Measurements from ENCODE around the gene YAE1. TPM values are rescaled to one million over a fixed set of nuclear protein-coding genes. Genes with fewer than 3 reads are reported as not detected.

The YAE1 gene
- total and polyA plus RNA-seq, 2 donors (not counting 1 experiment from before 2014, with no cell fraction given): 5.9 to 20.0 TPM

DNA sequence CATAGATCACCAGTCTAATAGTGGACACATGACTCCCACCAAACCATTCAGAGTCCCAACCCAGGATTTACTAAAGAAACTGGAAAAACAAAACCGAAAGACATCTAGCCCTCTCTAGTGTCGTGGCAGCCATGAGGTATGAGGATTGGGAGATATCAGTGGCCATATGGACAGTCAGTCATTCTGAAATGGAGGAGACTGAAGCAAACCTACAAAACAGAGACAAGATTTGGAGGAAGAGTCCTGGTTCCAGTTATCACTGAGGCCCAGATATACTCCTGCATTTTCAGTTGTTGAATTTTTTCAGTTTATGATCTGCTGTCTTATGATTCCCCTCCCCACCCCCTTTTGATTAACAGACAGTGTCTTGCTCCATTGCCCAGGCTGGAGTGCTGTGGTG is 48.1 kb downstream of the YAE1 start:
- Histone ChIP-seq H3K9ac (ENCODE audit: low read length) (no peak overlapping the region), H2AFZ (ENCODE audit: insufficient read depth, low read depth, low read length, poor library complexity, severe bottlenecking) (no peak overlapping the region), H4K20me1 (ENCODE audit: control insufficient read depth, insufficient read depth, low read length, poor library complexity, severe bottlenecking) (no peaks in the 10 kb centered on the region), H3K79me2 (ENCODE audit: control insufficient read depth, insufficient read depth, low read length) (no peaks in the 10 kb centered on the region), H3K9me3 (ENCODE audit: control extremely low read depth in 1 of 3, control insufficient read depth in 2 of 3, insufficient read depth in 1 of 3, low read length in 2 of 3) (no peaks in the 10 kb centered on the region), H3K27ac (ENCODE audit: low read length in 2 of 2) (no peak overlapping the region), H3K4me1 (ENCODE audit: control insufficient read depth in 2 of 2, insufficient read depth in 2 of 2, low read length in 2 of 2) (peaks cover 6 to 7% of the 10 kb centered on the region in 2 donors), H3K36me3 (replicated peaks in 1 of 2; ENCODE audit: control extremely low read depth in 1 of 2, control insufficient read depth in 1 of 2, extremely low read depth in 1 of 2, insufficient read depth in 2 of 2, low read length in 1 of 2) (no peaks in the 10 kb centered on the region), H3K4me2 (replicated peaks; ENCODE audit: low read depth, low read length, poor library complexity, severe bottlenecking) (no peak overlapping the region), H3K27me3 (replicated peaks in 1 of 4; ENCODE audit: control extremely low read depth in 1 of 4, control insufficient read depth in 3 of 4, insufficient read depth in 4 of 4, low read length in 3 of 4) (peaks cover 0 to 28% (median 11%) of the 10 kb centered on the region in 4 experiments), H3K4me3 (ENCODE audit: control extremely low read depth in 1 of 5, extremely low read depth in 1 of 5, insufficient read depth in 1 of 5, low read depth in 2 of 5, low read length in 4 of 5) (no peak overlapping the region)
- no CpG with 5 or more reads among the region's 2 CpGs for WGBS (ENCODE audit: insufficient coverage)
- CTCF ChIA-PET: no interaction called here
- no peak for ATAC-seq (ENCODE audit: low read depth)
- no peak for DNase-seq
- no peaks in the 10 kb centered on the region for H3K9me3 Mint-ChIP-seq (ENCODE audit: insufficient read depth)
- intact Hi-C loops (cut with micrococcal nuclease): no loop called here
- H3K4me1 Mint-ChIP-seq: peaks cover 9% of the 10 kb centered on the region
- POLR2A ChIA-PET: interaction anchor here (1.0 kb wide), 1 partner anchor 8 kb away, joined by 3 read pairs; no protein-coding TSS in a partner anchor
- peaks cover 35% of the 10 kb centered on the region for H3K27me3 Mint-ChIP-seq
- H3K4me3 Mint-ChIP-seq: no peak overlapping the region
- no peak overlapping the region for H3K27ac Mint-ChIP-seq
- TF ChIP-seq CTCF (IDR thresholded peaks at IDR 0.05): no peak
- TF ChIP-seq EZH2 (IDR thresholded peaks at IDR 0.05; ENCODE audit: borderline replicate concordance, insufficient read depth, low read depth, low read length, poor library complexity, severe bottlenecking): no peak

- CTCF ChIA-PET: interaction anchor here (0.6 kb wide), 1 partner anchor 132 kb away, joined by 3 read pairs; no protein-coding TSS in a partner anchor
- no peak overlapping the region for H3K27ac Mint-ChIP-seq
Observed at GRCh38 chr7:39615350-39615975, 49.3 kb downstream of the YAE1 start.

More at GRCh38 chr7:39615350-39615975, 49.3 kb downstream of the YAE1 start:
- no peak for TF ChIP-seq EZH2 (IDR thresholded peaks at IDR 0.05; ENCODE audit: borderline replicate concordance, insufficient read depth, low read depth, low read length, poor library complexity, severe bottlenecking)
- no peak for TF ChIP-seq CTCF (IDR thresholded peaks at IDR 0.05)
- no peaks in the 10 kb centered on the region for H3K9me3 Mint-ChIP-seq (ENCODE audit: insufficient read depth)
- peaks cover 0 to 18% (median 8%) of the 10 kb centered on the region in 4 experiments for H3K27me3 ChIP-seq (replicated peaks in 1 of 4; ENCODE audit: control extremely low read depth in 1 of 4, control insufficient read depth in 3 of 4, insufficient read depth in 4 of 4, low read length in 3 of 4)
- DNase-seq: no peak
- no peaks in the 10 kb centered on the region for H4K20me1 ChIP-seq (ENCODE audit: control insufficient read depth, insufficient read depth, low read length, poor library complexity, severe bottlenecking)
- peaks cover under 1% of the 10 kb centered on the region for H3K4me1 Mint-ChIP-seq
- no peaks in the 10 kb centered on the region for H3K4me1 ChIP-seq (ENCODE audit: control insufficient read depth in 2 of 2, insufficient read depth in 2 of 2, low read length in 2 of 2)
- POLR2A ChIA-PET: no interaction called here
- no peak for ATAC-seq (ENCODE audit: low read depth)
- intact Hi-C loops (cut with micrococcal nuclease): no loop called here
- H2AFZ ChIP-seq (ENCODE audit: insufficient read depth, low read depth, low read length, poor library complexity, severe bottlenecking): no peak overlapping the region
- H3K4me2 ChIP-seq (replicated peaks; ENCODE audit: low read depth, low read length, poor library complexity, severe bottlenecking): no peak overlapping the region
- H3K4me3 ChIP-seq (ENCODE audit: control extremely low read depth in 1 of 5, extremely low read depth in 1 of 5, insufficient read depth in 1 of 5, low read depth in 2 of 5, low read length in 4 of 5): no peak overlapping the region
- no peaks in the 10 kb centered on the region for H3K79me2 ChIP-seq (ENCODE audit: control insufficient read depth, insufficient read depth, low read length)
- no peak overlapping the region for H3K4me3 Mint-ChIP-seq
- H3K27me3 Mint-ChIP-seq: peaks cover 27% of the 10 kb centered on the region
- no peak overlapping the region for H3K9ac ChIP-seq (ENCODE audit: low read length)
- WGBS (ENCODE audit: insufficient coverage): no CpG with 5 or more reads among the region's 1 CpG
- no peaks in the 10 kb centered on the region for H3K9me3 ChIP-seq (ENCODE audit: control extremely low read depth in 1 of 3, control insufficient read depth in 2 of 3, insufficient read depth in 1 of 3, low read length in 2 of 3)
- H3K36me3 ChIP-seq (replicated peaks in 1 of 2; ENCODE audit: control extremely low read depth in 1 of 2, control insufficient read depth in 1 of 2, extremely low read depth in 1 of 2, insufficient read depth in 2 of 2, low read length in 1 of 2): no peaks in the 10 kb centered on the region
- no peak overlapping the region for H3K27ac ChIP-seq (ENCODE audit: low read length in 2 of 2)
